Muscle of back (tissue), 13 donors: ENCODE measurements around the gene POLR3E. TPM values are rescaled to one million over a fixed set of nuclear protein-coding genes. Genes with fewer than 3 reads are reported as not detected.

Source experiments
- DNase-seq, 3 donors: peaks; one replicate each; pipeline versions ENCODE4 v3.0.0 to v3.0.0-alpha.2; 2013
- long read RNA-seq, 9 donors: transcript quantifications; one replicate each; lab custom pipeline, GENCODE V29; 2026
- polyA plus RNA-seq, 10 donors: library from polyadenylated mRNA; unstranded; fragments of 120-200 nt; gene quantifications; one replicate each; pipeline ENCODE4 v1.2.1, GENCODE V29; 2013; ENCODE audit not compliant: insufficient read length in 10 of 10

Gene POLR3E, protein sequence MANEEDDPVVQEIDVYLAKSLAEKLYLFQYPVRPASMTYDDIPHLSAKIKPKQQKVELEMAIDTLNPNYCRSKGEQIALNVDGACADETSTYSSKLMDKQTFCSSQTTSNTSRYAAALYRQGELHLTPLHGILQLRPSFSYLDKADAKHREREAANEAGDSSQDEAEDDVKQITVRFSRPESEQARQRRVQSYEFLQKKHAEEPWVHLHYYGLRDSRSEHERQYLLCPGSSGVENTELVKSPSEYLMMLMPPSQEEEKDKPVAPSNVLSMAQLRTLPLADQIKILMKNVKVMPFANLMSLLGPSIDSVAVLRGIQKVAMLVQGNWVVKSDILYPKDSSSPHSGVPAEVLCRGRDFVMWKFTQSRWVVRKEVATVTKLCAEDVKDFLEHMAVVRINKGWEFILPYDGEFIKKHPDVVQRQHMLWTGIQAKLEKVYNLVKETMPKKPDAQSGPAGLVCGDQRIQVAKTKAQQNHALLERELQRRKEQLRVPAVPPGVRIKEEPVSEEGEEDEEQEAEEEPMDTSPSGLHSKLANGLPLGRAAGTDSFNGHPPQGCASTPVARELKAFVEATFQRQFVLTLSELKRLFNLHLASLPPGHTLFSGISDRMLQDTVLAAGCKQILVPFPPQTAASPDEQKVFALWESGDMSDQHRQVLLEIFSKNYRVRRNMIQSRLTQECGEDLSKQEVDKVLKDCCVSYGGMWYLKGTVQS
- polyA plus RNA-seq, result 10 to 100 TPM; 27.7 to 48.3 (median 39.2) TPM
- long read RNA-seq, donor 1, partial matches to known transcripts, result 8 of 12 reads
- long read RNA-seq, donor 1, other reads (novel, unspliced or antisense), result 0 of 12 reads
- long read RNA-seq, donor 2, partial matches to known transcripts, result 0 of 4 reads
- long read RNA-seq, donor 2, other reads (novel, unspliced or antisense), result 0 of 4 reads
- long read RNA-seq, donor 3, result 0 reads
- long read RNA-seq, donor 4, full-length matches to known transcripts, result 6 of 6 reads
- long read RNA-seq, donor 4, partial matches to known transcripts, result 0 of 6 reads
- long read RNA-seq, donor 4, other reads (novel, unspliced or antisense), result 0 of 6 reads
- long read RNA-seq, donor 5, full-length matches to known transcripts, result 1 of 1 reads
- long read RNA-seq, donor 5, partial matches to known transcripts, result 0 of 1 reads
- long read RNA-seq, donor 5, other reads (novel, unspliced or antisense), result 0 of 1 reads
- long read RNA-seq, donor 6, partial matches to known transcripts, result 0 of 6 reads
- long read RNA-seq, donor 6, other reads (novel, unspliced or antisense), result 0 of 6 reads
- long read RNA-seq, donor 7, transcript POLR3E-213 (2 exons, 1,549 nt), result major isoform, 5 of 18 reads
- long read RNA-seq, donor 7, partial matches to known transcripts, result 9 of 18 reads
- long read RNA-seq, donor 7, other reads (novel, unspliced or antisense), result 0 of 18 reads
- long read RNA-seq, donor 8, partial matches to known transcripts, result 0 of 4 reads
- long read RNA-seq, donor 8, other reads (novel, unspliced or antisense), result 0 of 4 reads
- long read RNA-seq, donor 9, partial matches to known transcripts, result 0 of 2 reads
- long read RNA-seq, donor 9, other reads (novel, unspliced or antisense), result 0 of 2 reads

DNA sequence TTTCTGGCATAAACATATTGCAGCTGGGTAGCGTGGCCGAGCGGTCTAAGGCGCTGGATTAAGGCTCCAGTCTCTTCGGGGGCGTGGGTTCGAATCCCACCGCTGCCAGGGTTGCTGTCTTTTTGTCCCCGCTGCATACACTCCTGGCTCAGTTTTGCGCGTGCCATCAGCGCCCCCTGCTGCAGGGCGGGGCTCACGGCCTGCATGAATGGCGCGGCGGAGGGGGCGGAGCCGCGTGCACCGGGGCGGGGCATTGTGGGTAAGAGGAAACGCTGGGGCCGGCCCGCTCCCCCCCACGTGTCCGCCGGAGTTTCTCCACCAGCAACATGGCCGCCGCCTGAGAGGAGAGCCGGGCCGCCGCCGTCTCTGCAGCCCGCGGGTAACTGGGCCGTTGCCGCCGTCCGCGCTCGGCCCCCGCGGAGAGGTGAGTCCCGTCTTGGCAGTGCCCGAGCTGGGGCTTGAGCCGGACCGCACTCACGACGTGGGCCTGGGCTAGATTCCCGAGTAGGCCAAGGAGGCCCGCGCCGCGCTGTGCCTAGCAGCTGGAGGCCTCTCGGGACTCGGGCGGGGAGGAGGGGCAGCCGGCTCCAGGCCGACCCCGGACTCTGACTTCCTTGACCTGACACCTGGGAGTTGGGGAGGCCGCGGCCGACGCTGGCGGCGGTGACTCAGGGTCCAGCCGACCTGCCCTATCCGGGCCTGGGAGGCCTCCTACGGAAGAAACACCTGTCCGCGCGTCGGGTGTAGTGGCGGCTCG lies at the start of gene POLR3E:
Gene POLR3E (plus strand): TSS at position 296 of the 757 bp plus-strand sequence. CDS start 5,560 bp downstream, outside the sequence.
- DNase-seq, result peak; percentile 99 to 100 (median 100)

GRCh38 chr16:22250522-22250921 lies 46.7 kb upstream of the POLR3E start:
- no peak for DNase-seq

GRCh38 chr16:22252317-22252716 lies 44.9 kb upstream of the POLR3E start:
- no peak for DNase-seq

- no peak for DNase-seq
Measured at GRCh38 chr16:22253272-22253671, 43.9 kb upstream of the POLR3E start.

DNA sequence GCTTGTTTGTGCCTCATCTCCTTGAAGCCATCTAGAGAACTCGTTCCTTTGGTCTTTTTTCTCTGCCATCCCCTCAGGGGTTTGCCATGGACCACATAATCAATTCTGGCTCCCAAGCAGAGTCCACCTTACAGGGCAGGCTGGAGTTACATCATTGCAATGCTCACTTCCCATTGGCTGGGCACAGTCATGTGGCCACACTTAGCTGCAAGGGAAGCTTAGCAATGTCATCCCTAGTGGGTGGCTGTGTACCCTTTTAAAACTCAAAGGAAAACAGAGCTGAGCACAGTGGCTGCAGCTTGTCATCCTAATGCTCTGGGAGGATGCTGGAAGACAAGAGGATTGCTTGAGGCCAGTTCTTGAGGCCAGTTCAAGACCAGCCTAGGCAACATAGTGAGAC lies 41.9 kb upstream of the POLR3E start:
- no peak for DNase-seq

- no peak for DNase-seq
Measured at GRCh38 chr16:22257440-22257839, 39.8 kb upstream of the POLR3E start.

DNA sequence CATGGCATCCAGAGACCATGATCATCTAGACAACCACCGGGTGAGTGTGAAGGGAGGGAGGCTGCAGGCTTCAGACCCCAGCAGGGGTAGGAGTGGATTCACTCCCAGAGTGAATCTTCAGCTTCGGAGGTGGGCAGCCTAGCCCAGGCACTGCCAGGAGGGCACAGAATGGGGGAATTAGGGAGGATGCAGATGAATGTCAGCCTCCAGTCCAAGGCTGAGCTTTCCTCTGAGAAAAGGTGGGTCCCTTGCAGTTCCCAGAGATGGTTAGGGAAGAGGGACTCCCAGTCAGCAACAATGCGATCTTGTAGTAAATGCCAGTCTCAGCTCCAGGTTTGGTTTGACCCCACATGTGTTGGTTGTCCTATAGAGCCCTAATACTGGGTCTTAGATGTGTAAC lies 36.7 kb upstream of the POLR3E start:
- no peak for DNase-seq

GRCh38 chr16:22262460-22262859 lies 34.7 kb upstream of the POLR3E start:
- no peak for DNase-seq

DNA sequence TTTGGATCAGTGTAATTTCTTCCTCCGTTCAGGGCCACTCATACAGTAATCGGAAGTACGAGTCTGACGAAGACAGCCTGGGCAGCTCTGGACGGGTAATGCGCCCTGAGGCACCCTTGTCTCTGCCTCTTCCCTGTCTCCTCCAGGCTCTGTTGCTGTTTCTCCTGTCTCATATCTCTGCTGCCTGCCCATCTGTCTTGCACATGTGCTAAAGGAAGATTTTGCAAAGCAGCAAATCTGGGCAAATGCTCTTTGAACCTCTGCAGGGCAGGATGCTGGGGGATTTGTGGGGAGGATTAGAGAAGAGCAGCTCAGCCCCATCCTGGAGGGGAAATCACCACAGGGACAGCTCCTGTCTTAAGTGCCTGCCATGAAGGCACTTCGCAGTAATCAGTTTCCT lies 32.4 kb upstream of the POLR3E start:
- DNase-seq, result no peak

DNA sequence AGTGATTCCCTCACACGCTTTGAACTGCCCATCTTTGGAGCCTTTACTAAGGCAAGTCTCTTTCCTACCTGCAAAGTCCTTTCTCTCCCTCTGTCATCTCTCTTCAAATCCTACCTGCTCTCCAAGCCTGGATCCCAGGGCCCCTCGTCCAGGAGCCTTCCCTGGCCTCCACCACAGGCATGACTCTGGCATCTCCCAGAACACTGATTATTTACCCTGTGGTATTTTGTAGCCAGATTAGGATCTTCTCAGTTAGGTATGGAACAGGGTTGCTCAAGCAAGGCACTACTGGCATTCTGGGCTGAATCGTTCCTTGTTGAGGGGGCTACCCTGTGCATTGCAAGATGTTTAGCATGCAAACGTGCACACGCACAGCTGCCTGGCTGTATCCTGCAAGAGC lies 31.9 kb upstream of the POLR3E start:
- no peak for DNase-seq

DNA sequence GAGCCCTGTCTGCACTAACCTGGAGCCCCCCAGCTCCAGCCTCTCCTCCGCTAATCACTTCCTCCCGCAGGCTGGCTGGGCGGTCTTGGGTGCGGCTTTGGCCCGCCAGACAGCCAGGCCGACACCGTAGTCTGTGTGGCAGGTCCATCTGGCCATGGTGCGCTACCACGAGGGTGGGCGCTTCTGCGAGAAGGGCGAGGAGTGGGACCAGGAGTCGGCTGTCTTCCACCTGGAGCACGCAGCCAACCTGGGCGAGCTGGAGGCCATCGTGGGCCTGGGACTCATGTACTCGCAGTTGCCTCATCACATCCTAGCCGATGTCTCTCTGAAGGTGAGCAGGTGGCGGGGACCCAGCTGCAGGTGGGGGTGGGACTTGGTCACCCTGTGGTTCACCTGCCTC lies 30.7 kb upstream of the POLR3E start:
- no peak for DNase-seq

- DNase-seq, result no peak
Measured at GRCh38 chr16:22267764-22268163, 29.4 kb upstream of the POLR3E start.

GRCh38 chr16:22270525-22270924 lies 26.7 kb upstream of the POLR3E start:
- DNase-seq, result no peak

DNA sequence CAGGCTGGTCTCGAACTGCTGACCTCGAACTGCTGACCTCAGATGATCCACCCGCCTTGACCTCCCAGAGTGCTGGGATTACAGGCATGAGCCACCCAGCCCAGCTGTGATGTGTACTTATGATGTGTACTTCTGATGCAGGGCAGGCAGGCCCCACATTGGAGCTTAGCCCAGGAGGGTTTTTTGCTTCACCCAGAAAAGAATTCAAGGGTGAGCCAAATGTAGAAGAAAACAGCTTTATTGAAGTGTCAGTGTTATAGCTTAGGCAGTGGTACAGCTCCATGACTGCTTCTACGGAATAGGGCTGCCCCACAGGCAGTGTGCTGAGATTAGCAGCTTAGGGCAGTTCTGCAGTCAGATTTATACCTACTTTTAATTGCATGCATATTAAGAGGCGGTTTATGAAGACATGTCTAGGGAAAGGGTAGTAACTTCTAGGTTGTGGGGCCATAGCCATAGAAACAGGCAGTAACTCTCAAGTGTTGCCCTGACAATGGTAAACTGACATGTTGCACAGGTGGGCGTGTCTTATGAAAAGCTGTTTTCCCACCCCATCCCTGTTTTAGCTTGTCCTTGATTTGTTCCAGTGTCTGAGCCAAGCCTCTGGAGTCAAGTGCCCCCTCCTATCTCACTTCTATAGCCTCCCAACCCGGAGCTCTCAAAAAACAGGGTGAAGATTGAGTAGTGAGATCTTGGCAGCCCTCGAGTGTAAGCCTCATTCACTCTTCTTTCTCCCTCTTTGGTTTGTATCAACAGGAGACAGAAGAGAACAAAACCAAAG lies 24.1 kb upstream of the POLR3E start:
- DNase-seq, result no peak

- no peak for DNase-seq
Measured at GRCh38 chr16:22274916-22275315, 22.3 kb upstream of the POLR3E start.

DNA sequence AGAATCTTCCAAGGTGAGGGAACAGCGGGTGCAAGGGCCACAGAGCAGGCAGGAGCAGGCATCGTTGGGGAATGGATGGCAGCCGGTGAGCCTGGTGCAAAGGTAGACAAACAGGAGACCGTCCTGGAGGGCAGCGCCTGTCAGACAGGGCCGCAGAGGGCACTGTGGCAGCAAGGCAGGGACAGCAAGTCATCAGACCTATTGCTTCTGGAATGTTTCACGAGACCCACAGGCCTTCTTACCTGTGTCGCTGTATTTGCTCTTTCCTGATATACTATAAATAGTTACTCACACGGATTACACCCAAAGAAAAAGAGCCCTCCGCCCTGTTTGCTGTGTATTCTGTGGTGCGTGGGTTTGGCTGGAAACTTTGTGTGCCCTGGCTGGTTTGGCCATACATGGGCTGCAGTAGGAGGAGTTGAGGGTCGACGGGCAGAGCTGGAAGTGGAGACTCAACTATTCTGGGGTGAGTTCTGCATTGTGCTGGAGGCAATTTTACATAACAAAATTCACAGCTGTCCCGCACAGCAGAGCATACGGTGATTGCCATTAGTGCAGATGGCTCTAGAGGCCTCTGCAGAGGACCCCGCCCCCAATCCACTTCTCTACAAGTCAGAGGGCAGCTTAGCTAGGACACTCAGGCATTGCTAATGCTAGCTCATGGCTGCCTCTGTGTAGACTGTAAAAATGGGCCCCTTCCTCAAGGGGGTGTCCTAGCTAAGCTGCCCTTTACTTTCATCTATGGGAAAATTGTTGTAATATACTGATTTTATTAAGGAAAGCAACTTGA lies 18.6 kb upstream of the POLR3E start:
- no peak for DNase-seq

- no peak for DNase-seq
Measured at GRCh38 chr16:22282254-22282892, 14.8 kb upstream of the POLR3E start.

- DNase-seq, result no peak
Measured at GRCh38 chr16:22284637-22285036, 12.6 kb upstream of the POLR3E start.
